Measurements from ENCODE around the gene BPTF.

GRCh38 chr17:68006797-68007196 lies 181.5 kb downstream of the BPTF start:
- TF ChIP-seq CTCF (IDR thresholded peaks at IDR 0.05; ENCODE audit: insufficient read depth, low read length, poor library complexity, severe bottlenecking) (no peak), EZH2phosphoT487 (conservative IDR thresholded peaks at IDR 0.05; ENCODE audit: low read length) (no peak)

All from SU-DHL-6 (cell line).